GM13976 (cell line): ENCODE data around the gene STPG4.

Experiments used
- DNase-seq: peaks from one replicate; pipeline ENCODE4 v3.0.0; 2012; ENCODE audit warnings: low spot score
- in situ Hi-C: fragments of 300-500 bp; cut with MboI; formaldehyde crosslinking; loops from one replicate; pipeline ENCODE4 v1.12.0; 2022; ENCODE audit warnings: low sequenced_read_pairs, mixed read lengths, inconsistent platforms; ENCODE audit not compliant: unreplicated experiment
- TF ChIP-seq, protein P1 (sequence below): IDR thresholded peaks from 2 replicates; pipeline ENCODE4 v1.5.1; 2012; ENCODE audit warnings: borderline replicate concordance, mild to moderate bottlenecking; ENCODE audit not compliant: insufficient read depth; ENCODE audit errors: extremely low read depth, missing control alignments, control extremely low read depth

Gene STPG4

DNA sequence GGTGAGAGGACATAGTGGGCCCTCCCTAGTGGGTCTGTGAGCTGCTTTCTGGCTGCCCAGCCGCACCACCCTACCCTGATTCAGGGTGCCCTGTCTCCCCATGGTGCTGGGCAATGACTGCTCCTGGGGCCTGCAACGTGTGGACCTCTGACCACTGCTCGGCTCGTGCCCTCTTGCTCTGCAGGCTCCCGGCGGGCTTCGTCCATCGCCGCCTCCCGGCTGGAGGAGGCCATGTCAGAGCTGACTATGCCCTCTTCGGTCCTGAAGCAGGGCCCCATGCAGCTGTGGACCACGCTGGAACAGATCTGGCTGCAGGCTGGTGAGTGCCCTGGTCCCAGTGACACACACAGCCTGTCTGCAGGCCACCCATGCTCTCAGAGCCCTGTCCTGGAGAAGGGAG, 103.5 kb downstream of the STPG4 start:
- in situ Hi-C loops: no loop called here
- TF ChIP-seq, protein P1, sequence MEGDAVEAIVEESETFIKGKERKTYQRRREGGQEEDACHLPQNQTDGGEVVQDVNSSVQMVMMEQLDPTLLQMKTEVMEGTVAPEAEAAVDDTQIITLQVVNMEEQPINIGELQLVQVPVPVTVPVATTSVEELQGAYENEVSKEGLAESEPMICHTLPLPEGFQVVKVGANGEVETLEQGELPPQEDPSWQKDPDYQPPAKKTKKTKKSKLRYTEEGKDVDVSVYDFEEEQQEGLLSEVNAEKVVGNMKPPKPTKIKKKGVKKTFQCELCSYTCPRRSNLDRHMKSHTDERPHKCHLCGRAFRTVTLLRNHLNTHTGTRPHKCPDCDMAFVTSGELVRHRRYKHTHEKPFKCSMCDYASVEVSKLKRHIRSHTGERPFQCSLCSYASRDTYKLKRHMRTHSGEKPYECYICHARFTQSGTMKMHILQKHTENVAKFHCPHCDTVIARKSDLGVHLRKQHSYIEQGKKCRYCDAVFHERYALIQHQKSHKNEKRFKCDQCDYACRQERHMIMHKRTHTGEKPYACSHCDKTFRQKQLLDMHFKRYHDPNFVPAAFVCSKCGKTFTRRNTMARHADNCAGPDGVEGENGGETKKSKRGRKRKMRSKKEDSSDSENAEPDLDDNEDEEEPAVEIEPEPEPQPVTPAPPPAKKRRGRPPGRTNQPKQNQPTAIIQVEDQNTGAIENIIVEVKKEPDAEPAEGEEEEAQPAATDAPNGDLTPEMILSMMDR: no peak
- DNase-seq: no peak

DNA sequence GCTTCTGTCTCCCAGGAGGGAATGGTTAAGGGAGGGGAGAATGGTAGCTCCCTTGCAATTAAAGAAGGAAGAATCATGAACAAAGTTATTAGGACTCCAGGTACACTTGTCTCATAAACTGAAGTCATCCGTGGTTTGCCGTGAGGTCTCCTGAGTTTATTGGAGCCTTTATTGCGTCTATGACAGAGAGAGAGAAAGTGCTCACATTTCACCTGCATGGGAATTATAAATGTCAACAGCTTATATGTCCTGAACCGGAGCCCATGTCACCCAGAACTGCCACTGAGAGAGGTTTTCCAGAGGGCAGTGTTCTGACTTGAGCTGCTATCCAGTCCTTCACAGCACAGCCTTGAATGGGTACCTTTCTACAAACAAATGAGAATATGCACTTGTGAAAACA, 104.3 kb downstream of the STPG4 start:
- in situ Hi-C loops: no loop called here
- TF ChIP-seq, protein P1: no peak
- no peak for DNase-seq

DNA sequence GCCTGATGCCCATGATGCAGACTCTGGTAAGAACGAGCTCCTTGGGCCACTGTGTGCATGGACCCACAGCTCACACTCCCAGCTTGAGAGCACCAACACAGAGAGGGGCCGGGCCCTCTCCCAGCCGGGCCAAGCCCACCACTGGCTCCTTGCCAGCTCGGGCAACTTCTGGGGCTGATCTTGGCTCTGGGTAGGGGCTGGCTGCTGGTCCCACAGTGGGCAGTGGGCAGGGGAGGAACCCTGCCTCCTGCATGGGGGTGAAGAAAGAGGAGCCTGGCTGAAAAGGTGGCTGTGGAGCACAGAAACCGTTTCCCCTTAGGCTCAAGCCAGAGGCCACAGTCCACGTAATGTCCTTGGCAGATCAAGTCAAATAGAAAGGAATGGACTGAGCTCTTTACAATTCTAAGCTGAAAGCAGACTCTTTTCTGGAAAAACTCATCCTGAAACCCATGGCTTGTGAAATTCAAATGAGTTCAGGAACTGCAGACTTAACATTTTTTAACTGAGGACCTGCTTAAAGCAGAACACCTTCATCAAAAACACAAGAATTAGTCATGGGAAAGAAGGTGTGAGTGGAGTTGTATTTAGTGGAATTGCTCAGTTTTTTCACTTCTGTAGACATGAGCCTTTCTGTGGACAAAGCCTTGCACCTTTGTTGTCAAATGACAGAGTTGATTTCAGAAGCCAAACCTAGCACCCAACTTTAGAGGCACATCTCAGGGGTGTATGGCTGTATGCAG, 104.9 kb downstream of the STPG4 start:
- DNase-seq: no peak
- TF ChIP-seq, protein P1: no peak
- in situ Hi-C loops: no loop called here

DNA sequence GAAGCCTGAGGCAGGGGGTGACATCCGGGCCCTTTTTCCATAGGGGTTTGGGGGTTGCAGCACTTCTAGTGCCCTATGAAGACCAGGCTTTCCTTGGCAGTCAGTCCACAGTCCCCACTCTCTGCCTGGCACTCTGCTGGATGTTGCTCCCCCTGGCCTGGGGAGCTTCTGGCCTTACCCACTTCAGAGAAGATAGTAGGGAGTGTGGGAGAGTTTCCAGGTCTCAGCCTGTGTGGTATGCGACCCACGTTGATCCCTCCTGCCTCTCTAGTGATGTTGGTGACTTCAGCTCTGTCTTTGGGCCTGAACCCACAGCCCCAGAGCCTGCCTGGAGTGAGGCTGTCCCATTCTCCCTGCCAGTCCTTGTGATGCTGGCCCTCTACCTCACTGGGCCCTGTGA, 105.6 kb downstream of the STPG4 start:
- in situ Hi-C loops: no loop called here

DNA sequence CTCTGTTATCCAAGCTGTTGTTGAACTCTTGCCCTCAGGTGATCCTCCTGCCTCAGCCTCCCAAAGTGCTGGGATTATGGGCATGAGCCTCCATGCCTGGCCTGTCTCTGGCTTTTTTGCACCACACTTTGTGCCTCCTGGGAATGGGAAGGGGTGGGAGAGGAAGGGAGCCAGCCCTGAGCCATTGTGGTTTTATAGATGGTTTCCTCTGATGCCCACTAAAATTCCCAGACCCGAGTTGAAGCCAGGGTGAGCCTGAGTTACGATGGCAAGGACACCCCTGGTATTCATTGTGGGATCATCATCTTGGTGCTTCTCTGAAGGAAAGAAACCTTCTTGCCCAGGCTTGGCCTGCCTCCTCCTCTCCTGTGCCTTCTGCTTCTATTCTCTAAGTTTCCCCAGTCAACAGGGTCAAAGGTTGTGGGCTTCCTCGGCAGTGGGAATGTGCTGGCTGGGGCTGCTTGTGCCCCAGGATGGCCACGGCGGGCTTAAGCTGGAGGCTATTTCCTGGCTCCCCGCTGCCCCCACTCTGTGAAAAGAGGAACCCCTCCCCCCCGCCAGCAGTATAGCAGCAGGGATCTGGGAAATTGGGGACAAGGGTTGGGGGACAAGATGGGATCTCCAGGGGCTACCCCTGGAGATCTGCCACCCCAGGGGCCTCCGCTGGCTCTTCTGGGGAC, 106.2 kb downstream of the STPG4 start:
- TF ChIP-seq, protein P1: no peak
- no peak for DNase-seq
- in situ Hi-C loops: no loop called here

More for the DNA sequence above, 105.6 kb downstream of the STPG4 start:
- TF ChIP-seq, protein P1: no peak
- no peak for DNase-seq

DNA sequence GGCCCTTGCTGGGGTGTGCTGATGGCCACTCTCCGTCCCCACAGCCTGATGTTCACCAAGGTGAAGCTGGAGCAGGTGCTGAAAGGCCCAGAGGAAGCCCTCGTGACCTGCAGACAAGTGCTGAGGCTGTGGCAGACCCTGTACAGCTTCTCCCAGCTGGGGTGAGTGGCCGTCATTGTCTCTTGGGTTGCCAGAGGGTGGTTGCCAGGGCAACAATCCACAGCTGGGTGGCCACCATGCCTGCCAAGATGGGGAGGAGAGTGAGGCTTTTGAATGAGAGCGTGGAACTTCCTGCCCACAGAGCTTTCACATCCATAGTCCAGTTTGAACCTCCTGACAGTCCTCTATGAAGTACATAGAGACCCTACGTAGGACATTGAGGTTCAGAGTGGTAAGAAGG, 108.8 kb downstream of the STPG4 start:
- in situ Hi-C loops: no loop called here

More for the DNA sequence above, 108.8 kb downstream of the STPG4 start:
- DNase-seq: no peak
- TF ChIP-seq, protein P1: no peak
